Left hindlimb (tissue), 1 donor: ENCODE data around the gene AIP.

ENCODE experiments used
- DNase-seq: peaks from one replicate; pipeline ENCODE4 v3.0.0-alpha.2; 2018

AIP gene

GRCh38 chr11:67494371-67495233 lies 11.8 kb downstream of the AIP start:
- DNase-seq: no peak

- no peak for DNase-seq
Measured at GRCh38 chr11:67495234-67496005, 12.6 kb downstream of the AIP start.

- DNase-seq: no peak
Measured at GRCh38 chr11:67496113-67496512, 13.3 kb downstream of the AIP start.

GRCh38 chr11:67497656-67498291 lies 14.9 kb downstream of the AIP start:
- DNase-seq: no peak

GRCh38 chr11:67498544-67498972 lies 15.7 kb downstream of the AIP start:
- no peak for DNase-seq

- DNase-seq: peak; percentile 28
Measured at GRCh38 chr11:67499808-67500483, 17.1 kb downstream of the AIP start.

GRCh38 chr11:67500484-67500821 lies 17.6 kb downstream of the AIP start:
- peak; percentile 38 for DNase-seq

GRCh38 chr11:67500831-67501715 lies 18.2 kb downstream of the AIP start:
- DNase-seq: peak; percentile 17

GRCh38 chr11:67501854-67502253 lies 19.0 kb downstream of the AIP start:
- DNase-seq: peak; percentile 26

- DNase-seq: peak; percentile 24
Measured at GRCh38 chr11:67502328-67502979, 19.6 kb downstream of the AIP start.

GRCh38 chr11:67503119-67504004 lies 20.5 kb downstream of the AIP start:
- DNase-seq: no peak

- DNase-seq: no peak
Measured at GRCh38 chr11:67504005-67504949, 21.5 kb downstream of the AIP start.

- DNase-seq: peak; percentile 78
Measured at GRCh38 chr11:67504950-67505581, 22.2 kb downstream of the AIP start, which contains the start of gene PITPNM1. TSS of gene PITPNM1 (minus strand) at chr11:67505363. CDS start at chr11:67504180, 1,183 bp downstream.

GRCh38 chr11:67505605-67506396 lies 23.0 kb downstream of the AIP start:
- peak; percentile 84 for DNase-seq

- no peak for DNase-seq
Measured at GRCh38 chr11:67506426-67507051, 23.7 kb downstream of the AIP start.

GRCh38 chr11:67507242-67507863 lies 24.5 kb downstream of the AIP start:
- DNase-seq: no peak
